CD4-positive, alpha-beta memory T cell (primary cell): Measurements from ENCODE around the gene TPT1. TPM values are rescaled to one million over a fixed set of nuclear protein-coding genes. Genes with fewer than 3 reads are reported as not detected.
A peak's percentile ranks its signal among the peaks of the same experiment; 100 is the strongest.

Experiments used
- CTCF ChIA-PET: fragments of 350-600 bp; sonication (Branson Sonifier 250); formaldehyde crosslinking; loops from one replicate; lab custom pipeline; 2021; ENCODE audit warnings: inconsistent platforms; ENCODE audit not compliant: partially characterized antibody; lab: Charles Lee
- POLR2A ChIA-PET: fragments of 350-600 bp; sonication (Branson Sonifier 250); formaldehyde crosslinking; loops from one replicate; lab custom pipeline; 2021; ENCODE audit not compliant: partially characterized antibody; lab: Charles Lee
- DNase-seq, 5 donors: peaks; one replicate each; pipeline versions ENCODE4 v3.0.0 to v3.0.0-alpha.2; 2020 to 2022; ENCODE audit warnings: mixed read lengths in 1 of 5
- H3K27ac ChIP-seq: one replicate; pipeline ENCODE4 v1.7.0; 2013; ENCODE audit warnings: low read depth, low read length
- H3K27me3 ChIP-seq: 2 replicates; pipeline ENCODE4 v1.7.0; 2013; ENCODE audit warnings: mild to moderate bottlenecking, low read length, moderate library complexity; ENCODE audit not compliant: insufficient read depth
- H3K36me3 ChIP-seq: 2 replicates; pipeline ENCODE4 v1.7.0; 2013; ENCODE audit warnings: mild to moderate bottlenecking, low read length, moderate library complexity; ENCODE audit not compliant: insufficient read depth
- H3K4me1 ChIP-seq: 2 replicates; pipeline ENCODE4 v1.7.0; 2013; ENCODE audit warnings: mild to moderate bottlenecking, low read length, moderate library complexity; ENCODE audit not compliant: insufficient read depth
- H3K4me3 ChIP-seq, 2 donors: one replicate each; pipeline ENCODE4 v1.7.0; 2013; ENCODE audit warnings: low read length in 2 of 2, mild to moderate bottlenecking in 1 of 2
- H3K9me3 ChIP-seq, 2 donors: one replicate each; pipeline ENCODE4 v1.7.0; 2013; ENCODE audit warnings: low read length in 2 of 2, control low read depth in 1 of 2; ENCODE audit not compliant: control insufficient read depth in 1 of 2
- H3K27ac Mint-ChIP-seq, 7 donors: one replicate each; pipeline ENCODE4 v1.8.0; 2020 to 2021; ENCODE audit warnings: mixed read lengths in 7 of 7, mild to moderate bottlenecking in 6 of 7, inconsistent platforms in 3 of 7, moderate library complexity in 3 of 7
- H3K27me3 Mint-ChIP-seq, 2 donors: one replicate each; pipeline ENCODE4 v1.8.0; 2020 to 2021; ENCODE audit warnings: mixed read lengths in 2 of 2
- H3K36me3 Mint-ChIP-seq, 2 donors: one replicate each; pipeline ENCODE4 v1.8.0; 2020 to 2021; ENCODE audit warnings: mixed read lengths in 2 of 2, inconsistent platforms in 1 of 2, mild to moderate bottlenecking in 1 of 2
- H3K4me1 Mint-ChIP-seq, 4 donors: one replicate each; pipeline ENCODE4 v1.8.0; 2020 to 2021; ENCODE audit warnings: mixed read lengths in 4 of 4, mild to moderate bottlenecking in 1 of 4
- H3K4me3 Mint-ChIP-seq, 8 donors: one replicate each; pipeline ENCODE4 v1.8.0; 2020 to 2021; ENCODE audit warnings: mixed read lengths in 8 of 8, mild to moderate bottlenecking in 7 of 8, moderate library complexity in 6 of 8, inconsistent platforms in 3 of 8
- H3K9me3 Mint-ChIP-seq, 8 donors: one replicate each; pipeline ENCODE4 v1.8.0; 2020 to 2021; ENCODE audit warnings: mixed read lengths in 8 of 8, mild to moderate bottlenecking in 5 of 8, inconsistent platforms in 3 of 8, moderate library complexity in 1 of 8
- intact Hi-C: fragments of 100-400 bp; cut with micrococcal nuclease; formaldehyde crosslinking; loops from one replicate; pipeline ENCODE4 v1.15.1; 2023
- polyA plus RNA-seq, 2 donors: library from polyadenylated mRNA; unstranded; fragments of 300-500 nt; fragmentation: Illumina TruSeq; gene quantifications; one replicate each; pipeline ENCODE4 v1.2.3, GENCODE V29; 2021
- total RNA-seq, 2 experiments: library from RNA; stranded (reverse); gene quantifications; one replicate each; pipeline ENCODE4 v1.2.3, GENCODE V29; 2021

Gene TPT1
- total and polyA plus RNA-seq, 4 experiments from 2014 or later, result 2,372 to 11,080 (median 7,185) TPM

GRCh38 chr13:45331123-45331619 is 9.8 kb downstream of the TPT1 start:
- H3K27me3 Mint-ChIP-seq, result no peaks in the 10 kb centered on the region
- intact Hi-C loops, result loop anchor here (5.0 to 10.0 kb wide), 2 partner anchors 36 to 844 kb away; no protein-coding TSS in a partner anchor
- H3K4me3 ChIP-seq, result no peak overlapping the region
- H3K9me3 ChIP-seq, result no peaks in the 10 kb centered on the region
- no peaks in the 10 kb centered on the region for H3K27me3 ChIP-seq
- no peak for DNase-seq
- peaks cover 59 to 93% (median 79%) of the 10 kb centered on the region in 4 donors for H3K4me1 Mint-ChIP-seq
- no peaks in the 10 kb centered on the region for H3K9me3 Mint-ChIP-seq
- H3K36me3 ChIP-seq, result peaks cover 4% of the 10 kb centered on the region
- peaks cover 5% of the 10 kb centered on the region in 2 donors for H3K36me3 Mint-ChIP-seq
- CTCF ChIA-PET, result interaction anchor here (1.4 to 2.8 kb wide), 7 partner anchors 9 to 285 kb away, joined by 3 to 18 read pairs (median 5); partner anchors contain the start of gene TPT1
- H3K4me1 ChIP-seq, result peaks cover 92% of the 10 kb centered on the region
- H3K27ac ChIP-seq, result no peak overlapping the region
- peak overlapping the region; percentile 66 to 93 (median 80) for H3K27ac Mint-ChIP-seq
- H3K4me3 Mint-ChIP-seq, result peak overlapping the region in 4 of 8 donors; percentile 6 to 64 (median 33)
- POLR2A ChIA-PET, result interaction anchor here (4.4 to 14.9 kb wide), 2 partner anchors 10 to 35 kb away, joined by 45 to 219 read pairs; partner anchors contain the start of gene TPT1

- Histone ChIP-seq H3K27me3 (no peaks in the 10 kb centered on the region), H3K27ac (no peak overlapping the region), H3K4me1 (peaks cover 67% of the 10 kb centered on the region), H3K36me3 (no peaks in the 10 kb centered on the region), H3K9me3 (no peaks in the 10 kb centered on the region), H3K4me3 (no peak overlapping the region)
- H3K4me3 Mint-ChIP-seq, result peak overlapping the region in 3 of 8 donors; percentile 31 to 62 (median 33)
- DNase-seq, result no peak
- H3K27ac Mint-ChIP-seq, result peak overlapping the region in 4 of 7 donors; percentile 8 to 85 (median 40)
- intact Hi-C loops, result no loop called here
- no peaks in the 10 kb centered on the region for H3K9me3 Mint-ChIP-seq
- peaks cover 39 to 80% (median 61%) of the 10 kb centered on the region in 4 donors for H3K4me1 Mint-ChIP-seq
- ChIA-PET POLR2A (interaction anchor here (0.6 to 14.9 kb wide), 3 partner anchors 12 to 834 kb away, joined by 3 to 219 read pairs (median 45); partner anchors contain the start of gene TPT1), CTCF (interaction anchor here (0.8 to 1.5 kb wide), 3 partner anchors 10 to 43 kb away, joined by 3 to 8 read pairs (median 4); no protein-coding TSS in a partner anchor)
- no peaks in the 10 kb centered on the region for H3K36me3 Mint-ChIP-seq
- no peaks in the 10 kb centered on the region for H3K27me3 Mint-ChIP-seq
Measured at GRCh38 chr13:45328661-45329111, 12.3 kb downstream of the TPT1 start.

DNA sequence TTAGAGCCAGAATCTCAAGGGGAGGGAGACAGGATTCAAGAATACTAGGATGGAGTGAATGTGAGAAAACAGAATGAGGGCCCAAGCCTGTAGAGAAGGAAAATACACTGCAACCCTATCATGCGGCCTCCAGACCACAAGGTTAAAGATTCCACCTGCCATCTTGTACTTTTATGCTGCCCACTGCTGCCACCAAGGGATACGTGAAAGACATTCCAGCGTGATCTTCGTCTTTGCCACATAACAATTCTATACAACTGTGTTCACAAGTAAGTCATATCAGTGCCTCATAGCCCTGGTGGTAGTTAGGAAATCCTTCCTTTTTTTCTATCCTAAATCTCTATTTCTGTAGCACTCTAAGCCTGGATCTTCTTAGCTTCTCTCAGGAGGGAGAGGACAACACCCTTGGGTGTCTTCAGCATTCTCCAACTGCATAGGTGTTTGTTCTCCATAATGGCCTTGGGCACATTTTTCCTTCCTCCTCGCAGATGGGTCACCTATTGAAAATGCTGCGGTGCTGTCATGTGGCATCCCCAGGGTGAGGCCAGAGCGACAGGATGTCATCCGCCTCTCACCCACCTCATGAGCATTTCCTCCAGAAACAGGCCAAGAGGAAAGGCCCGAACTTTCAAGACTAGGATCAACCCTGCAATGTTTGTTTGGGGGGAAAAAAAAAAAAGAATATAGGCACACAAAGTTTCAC is 13.6 kb downstream of the TPT1 start:
- DNase-seq, result no peak
- no peaks in the 10 kb centered on the region for H3K36me3 Mint-ChIP-seq
- H3K27me3 Mint-ChIP-seq, result no peaks in the 10 kb centered on the region
- intact Hi-C loops, result no loop called here
- H3K27ac Mint-ChIP-seq, result peak overlapping the region; percentile 66 to 96 (median 80)
- Histone ChIP-seq H3K4me1 (peaks cover 55% of the 10 kb centered on the region), H3K36me3 (no peaks in the 10 kb centered on the region), H3K9me3 (no peaks in the 10 kb centered on the region), H3K4me3 (no peak overlapping the region), H3K27me3 (no peaks in the 10 kb centered on the region), H3K27ac (no peak overlapping the region)
- POLR2A ChIA-PET, result interaction anchor here (0.7 to 1.2 kb wide), 2 partner anchors 11 to 13 kb away, joined by 3 to 4 read pairs; partner anchors contain the start of gene TPT1
- CTCF ChIA-PET, result no interaction called here
- peak overlapping the region; percentile 39 to 84 (median 66) for H3K4me3 Mint-ChIP-seq
- H3K4me1 Mint-ChIP-seq, result peaks cover 27 to 67% (median 49%) of the 10 kb centered on the region in 4 donors
- H3K9me3 Mint-ChIP-seq, result no peaks in the 10 kb centered on the region

DNA sequence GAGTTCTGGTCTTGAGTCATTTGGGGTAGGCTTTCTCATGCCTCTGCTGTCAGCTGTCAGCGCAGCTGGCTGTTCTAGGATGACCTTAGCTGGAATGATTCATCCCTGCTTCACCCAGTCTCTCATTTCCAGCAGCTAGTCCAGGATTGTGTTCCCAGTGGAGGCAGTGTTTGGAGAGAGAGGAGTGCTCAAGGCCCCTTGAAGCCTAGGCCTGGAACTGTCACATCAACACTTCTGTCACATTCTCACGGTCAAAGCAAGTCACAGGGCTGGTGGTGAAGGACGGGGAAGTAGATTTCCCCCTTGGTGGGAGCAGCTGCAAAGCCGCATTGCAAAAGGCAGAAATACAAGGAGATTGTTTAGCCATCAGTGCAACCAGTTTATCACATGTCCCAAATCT is 15.2 kb downstream of the TPT1 start:
- peaks cover 16 to 51% (median 36%) of the 10 kb centered on the region in 4 donors for H3K4me1 Mint-ChIP-seq
- Histone ChIP-seq H3K27ac (no peak overlapping the region), H3K27me3 (no peaks in the 10 kb centered on the region), H3K9me3 (no peaks in the 10 kb centered on the region), H3K4me3 (no peak overlapping the region), H3K4me1 (peaks cover 39% of the 10 kb centered on the region), H3K36me3 (no peaks in the 10 kb centered on the region)
- DNase-seq, result no peak
- no peaks in the 10 kb centered on the region for H3K9me3 Mint-ChIP-seq
- intact Hi-C loops, result no loop called here
- ChIA-PET CTCF (interaction anchor here (1.2 to 2.5 kb wide), 4 partner anchors 16 to 279 kb away, joined by 3 to 12 read pairs (median 5); no protein-coding TSS in a partner anchor), POLR2A (interaction anchor here (0.5 to 1.0 kb wide), 2 partner anchors 15 to 33 kb away, joined by 3 to 5 read pairs; no protein-coding TSS in a partner anchor)
- H3K27me3 Mint-ChIP-seq, result no peaks in the 10 kb centered on the region
- H3K4me3 Mint-ChIP-seq, result no peak overlapping the region
- peak overlapping the region in 2 of 7 donors; percentile 23 to 56 for H3K27ac Mint-ChIP-seq
- H3K36me3 Mint-ChIP-seq, result no peaks in the 10 kb centered on the region

- intact Hi-C loops, result no loop called here
- ChIA-PET POLR2A (interaction anchor here (1.0 kb wide), 1 partner anchor 19 kb away, joined by 3 read pairs; no protein-coding TSS in a partner anchor), CTCF (interaction anchor here (1.1 kb wide), 2 partner anchors 18 to 274 kb away, joined by 4 read pairs; no protein-coding TSS in a partner anchor)
- Histone ChIP-seq H3K9me3 (no peaks in the 10 kb centered on the region), H3K4me1 (no peaks in the 10 kb centered on the region), H3K27ac (no peak overlapping the region), H3K4me3 (no peak overlapping the region), H3K36me3 (no peaks in the 10 kb centered on the region), H3K27me3 (no peaks in the 10 kb centered on the region)
- no peak for DNase-seq
- Mint-ChIP-seq H3K4me1 (peaks cover 2 to 11% (median 6%) of the 10 kb centered on the region in 4 donors), H3K9me3 (peaks cover 0 to 1% (median 0%) of the 10 kb centered on the region in 8 donors), H3K27me3 (no peaks in the 10 kb centered on the region), H3K4me3 (no peak overlapping the region), H3K36me3 (no peaks in the 10 kb centered on the region), H3K27ac (no peak overlapping the region)
Measured at GRCh38 chr13:45320876-45321629, 19.9 kb downstream of the TPT1 start.

GRCh38 chr13:45316996-45317395 is 24.0 kb downstream of the TPT1 start:
- no peak overlapping the region for H3K4me3 ChIP-seq
- no peaks in the 10 kb centered on the region for H3K36me3 ChIP-seq
- Mint-ChIP-seq H3K4me1 (peaks cover 0 to 5% (median under 1%) of the 10 kb centered on the region in 4 donors), H3K36me3 (no peaks in the 10 kb centered on the region), H3K27ac (no peak overlapping the region), H3K4me3 (no peak overlapping the region), H3K9me3 (peaks cover 0 to 1% (median 0%) of the 10 kb centered on the region in 8 donors), H3K27me3 (no peaks in the 10 kb centered on the region)
- POLR2A ChIA-PET, result no interaction called here
- H3K9me3 ChIP-seq, result no peaks in the 10 kb centered on the region
- no peak overlapping the region for H3K27ac ChIP-seq
- no peaks in the 10 kb centered on the region for H3K27me3 ChIP-seq
- CTCF ChIA-PET, result interaction anchor here (1.3 kb wide), 1 partner anchor 13 kb away, joined by 4 read pairs; no protein-coding TSS in a partner anchor
- peaks cover under 1% of the 10 kb centered on the region for H3K4me1 ChIP-seq
- no peak for DNase-seq
- intact Hi-C loops, result no loop called here
